ENCODE results near the gene NUP160.
"Not testable (repeated sequence)": the region's sequence is repeated elsewhere in the genome, so short reads cannot be mapped to it uniquely, and the experiment has no call there.

Gene NUP160

DNA sequence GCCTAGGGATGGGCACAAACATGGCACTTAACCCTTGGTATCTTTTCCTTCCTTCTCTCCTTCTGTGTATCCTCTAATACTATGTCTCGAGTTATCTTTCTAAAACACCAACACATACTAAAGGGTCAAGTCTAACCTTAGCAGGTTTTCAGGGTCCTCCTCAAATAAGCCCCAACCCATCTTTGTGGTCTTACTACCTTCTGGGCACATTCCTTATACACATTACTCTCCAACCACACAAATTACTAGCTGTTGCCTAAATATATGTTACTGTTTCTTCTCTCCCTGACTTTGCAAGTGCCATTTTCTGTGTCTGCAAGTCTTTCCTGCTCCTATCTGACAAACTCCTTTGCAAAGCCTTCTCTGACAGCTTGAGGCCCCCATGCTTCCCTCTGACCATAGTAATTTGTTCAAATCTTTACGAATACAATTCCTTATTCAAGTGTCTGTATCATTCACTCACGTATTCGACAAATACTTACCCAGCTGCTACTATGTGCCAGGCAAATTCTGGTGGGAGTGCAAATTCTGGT is 15.8 kb upstream of the NUP160 start:
- DNase-seq (ENCODE audit: low spot score) = no peak

DNA sequence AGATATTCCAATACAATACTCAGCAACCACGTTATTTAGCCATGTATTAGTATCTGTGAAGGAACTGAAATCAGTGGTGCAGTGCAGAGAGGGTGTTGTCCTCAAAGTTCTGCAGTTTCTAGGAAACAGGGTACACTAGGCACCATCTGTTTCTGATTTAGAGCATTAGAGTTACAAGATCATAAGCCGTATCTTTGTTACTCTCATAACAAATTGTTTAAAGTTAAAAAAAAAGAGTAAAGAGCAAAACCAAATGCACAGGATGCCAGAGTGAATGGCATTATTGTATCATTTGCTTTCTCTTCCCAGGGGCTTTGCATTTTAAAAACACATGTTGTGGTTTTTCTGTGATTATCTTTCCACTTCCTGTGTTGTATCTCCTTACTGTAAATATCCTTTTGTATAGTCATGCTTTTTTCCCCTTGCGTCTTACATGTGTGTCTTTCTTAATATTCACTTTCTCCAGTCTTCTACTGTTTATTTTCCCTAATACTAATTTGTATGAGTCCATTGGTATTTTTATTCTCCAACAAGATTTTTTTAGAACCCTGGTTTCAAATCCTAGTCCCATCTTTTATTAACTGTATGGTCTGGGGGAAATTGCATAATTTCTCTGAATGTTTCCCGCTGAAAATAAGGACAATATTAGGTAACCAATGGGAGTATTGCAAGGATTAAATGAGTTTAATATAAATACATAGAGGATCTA is 15.2 kb upstream of the NUP160 start:
- DNase-seq (ENCODE audit: low spot score) = peak; percentile 80

DNA sequence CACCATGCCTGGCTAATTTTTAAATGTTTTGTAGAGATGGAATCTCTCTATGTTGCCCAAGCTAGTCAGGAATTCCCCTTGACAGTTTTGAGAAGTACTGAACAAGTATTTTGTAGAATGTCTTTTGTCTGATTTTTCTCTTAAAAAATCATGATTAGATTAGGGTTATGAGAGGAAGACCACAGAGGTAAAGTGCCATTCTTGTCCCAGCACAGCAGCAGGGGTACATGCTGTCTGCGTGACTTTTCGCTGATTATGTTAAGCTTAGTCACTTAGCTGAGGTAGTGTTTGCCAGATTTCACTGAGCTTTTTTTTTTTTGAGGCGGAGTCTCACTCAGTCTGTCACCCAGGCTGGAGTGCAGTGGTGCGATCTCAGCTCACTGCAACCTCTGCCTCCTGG is 13.6 kb upstream of the NUP160 start:
- DNase-seq (ENCODE audit: low spot score) = peak; percentile 36

DNA sequence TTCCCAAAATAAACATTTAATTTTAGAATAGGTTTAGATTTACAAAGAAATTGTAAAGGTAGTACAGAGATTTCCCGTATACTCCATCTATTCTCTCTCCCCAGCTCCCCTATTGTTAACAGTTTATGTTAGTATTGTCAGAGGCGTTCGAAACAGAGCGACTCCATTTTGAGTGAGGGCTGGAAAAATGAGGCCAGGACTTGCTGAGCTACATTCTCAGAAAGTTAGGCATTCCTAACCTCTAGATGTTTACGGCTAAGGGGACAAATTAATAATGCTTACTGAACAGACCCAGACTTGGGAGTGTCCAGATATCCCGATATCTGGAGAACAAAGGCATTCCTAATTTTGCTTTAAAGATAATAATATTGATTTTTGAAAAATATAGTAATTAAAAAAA is 12.4 kb upstream of the NUP160 start:
- no peak for DNase-seq (ENCODE audit: low spot score)

DNA sequence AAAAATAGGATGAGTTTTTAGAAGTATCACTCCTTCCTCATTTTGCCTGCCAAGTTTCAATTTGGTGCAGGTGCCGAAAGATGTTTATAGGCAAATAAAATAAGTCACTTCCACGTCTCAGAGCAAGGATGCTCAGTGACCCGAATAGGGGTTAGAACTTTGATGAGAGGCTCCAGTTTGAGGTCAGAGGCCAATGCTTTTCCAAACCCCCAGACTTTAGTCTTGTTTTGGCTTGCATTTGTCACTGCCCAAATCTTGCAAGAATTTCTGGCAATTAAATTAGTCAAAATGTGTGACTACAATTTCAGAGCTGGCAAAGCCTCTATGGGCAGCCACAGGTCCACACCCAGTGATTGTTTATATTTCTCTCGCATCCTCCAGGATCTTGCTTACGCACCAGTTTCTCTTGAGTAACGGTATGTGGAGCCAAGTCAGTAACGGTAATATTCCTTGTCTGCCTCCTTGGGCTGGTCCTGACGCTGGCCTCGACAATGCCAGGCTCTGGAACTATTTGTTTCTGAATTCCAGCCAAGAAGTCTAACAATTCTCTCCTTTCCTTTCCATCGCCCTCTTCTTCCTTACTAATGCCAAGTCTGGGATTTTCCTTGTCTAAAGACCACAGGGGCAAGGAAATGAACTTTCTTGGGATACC is 9.9 kb upstream of the NUP160 start:
- DNase-seq (ENCODE audit: low spot score) = peak; percentile 93

DNA sequence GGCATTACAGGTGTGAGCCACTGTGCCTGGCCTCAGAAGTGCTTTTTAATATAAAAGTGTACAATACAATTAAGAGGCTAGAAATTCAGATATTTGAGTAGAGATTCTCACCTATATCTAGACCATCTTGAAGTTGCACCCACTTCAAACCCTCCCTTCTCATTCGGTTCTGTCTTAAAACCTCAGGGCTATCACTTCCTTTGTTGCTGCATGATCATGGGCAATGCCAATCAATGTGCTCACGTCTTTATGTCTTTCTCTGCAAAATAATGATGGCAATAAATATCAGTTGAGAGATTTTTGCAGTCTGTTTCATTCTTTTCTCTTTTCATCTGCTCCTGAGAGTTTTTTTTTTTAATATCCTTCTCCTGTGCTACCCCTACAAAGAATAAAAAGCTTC is 9.3 kb upstream of the NUP160 start:
- DNase-seq (ENCODE audit: low spot score) = no peak

DNA sequence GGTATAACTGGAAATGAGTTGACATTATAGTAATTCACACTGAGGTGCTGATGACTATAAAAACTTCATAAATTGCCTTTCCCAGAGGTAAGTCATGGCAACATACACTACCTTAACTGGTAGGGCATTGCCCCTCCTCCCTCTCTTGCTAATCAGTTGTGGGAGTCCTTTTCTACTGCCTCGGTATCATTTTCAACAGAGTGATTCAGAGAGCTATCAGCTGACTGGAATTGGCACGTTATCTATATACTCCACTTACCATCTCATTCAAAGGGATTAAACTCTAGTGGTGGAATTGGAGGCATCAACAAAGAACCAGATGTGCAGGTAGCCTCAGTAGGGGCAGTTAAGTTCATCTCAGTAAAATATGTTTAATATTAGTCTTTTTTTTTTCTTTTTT is 8.0 kb upstream of the NUP160 start:
- no peak for DNase-seq (ENCODE audit: low spot score)

DNA sequence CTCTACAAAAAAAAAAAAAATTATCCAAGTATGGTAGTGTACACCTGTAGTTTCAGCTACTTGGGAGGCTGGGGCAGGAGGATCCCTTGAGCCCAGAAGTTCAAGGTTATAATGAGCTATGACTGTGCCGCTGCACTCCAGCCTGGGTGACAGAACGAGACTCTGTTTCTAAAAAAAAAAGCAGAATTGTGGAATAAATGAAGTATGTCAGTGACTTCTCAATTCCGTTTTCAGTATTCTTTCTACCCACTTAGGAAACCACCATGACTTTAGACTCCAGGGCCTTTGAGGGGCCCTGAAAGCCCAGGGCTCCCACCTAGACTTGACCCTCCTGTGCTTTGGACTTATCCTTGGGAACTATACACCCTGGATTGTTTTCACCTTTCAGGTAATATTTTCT is 6.5 kb upstream of the NUP160 start:
- DNase-seq (ENCODE audit: low spot score) = peak; percentile 40

DNA sequence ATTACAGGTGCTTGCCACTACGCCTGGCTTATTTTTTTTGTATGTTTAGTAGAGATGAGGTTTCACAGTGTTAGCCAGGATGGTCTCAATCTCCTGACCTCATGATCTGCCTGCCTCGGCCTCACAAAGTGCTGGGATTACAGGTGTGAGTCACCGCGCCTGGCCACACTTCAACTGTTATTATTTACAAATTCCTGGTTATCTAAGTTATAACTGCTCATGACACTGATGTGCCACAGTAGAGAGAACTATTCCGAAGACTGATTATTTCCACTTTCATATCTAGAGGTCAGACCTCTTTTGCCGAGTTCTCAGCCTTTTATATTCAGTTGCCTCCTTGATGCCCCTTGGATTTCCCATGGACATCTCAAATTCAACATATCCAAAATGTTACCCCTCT is 3.9 kb upstream of the NUP160 start:
- DNase-seq (ENCODE audit: low spot score) = no peak

DNA sequence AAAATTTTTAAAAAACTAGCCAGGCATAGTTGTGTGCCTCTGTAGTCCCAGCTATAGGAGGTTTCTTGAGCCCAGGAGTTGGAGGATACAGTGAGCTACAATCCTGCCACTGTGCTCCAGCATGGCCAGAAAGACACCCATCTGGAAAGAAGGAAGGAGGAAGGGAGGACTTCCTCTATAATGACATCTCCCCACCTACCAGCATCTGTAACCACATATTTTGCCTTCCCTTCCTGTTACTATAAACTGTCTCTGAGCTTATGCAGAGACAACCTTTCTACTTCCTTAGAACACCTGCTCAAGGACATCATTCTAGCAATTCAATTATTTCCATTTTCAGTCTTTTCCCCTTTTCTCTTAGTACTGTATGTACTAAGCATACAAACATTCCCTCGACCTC is 2.2 kb upstream of the NUP160 start:
- DNase-seq (ENCODE audit: low spot score) = peak; percentile 71

DNA sequence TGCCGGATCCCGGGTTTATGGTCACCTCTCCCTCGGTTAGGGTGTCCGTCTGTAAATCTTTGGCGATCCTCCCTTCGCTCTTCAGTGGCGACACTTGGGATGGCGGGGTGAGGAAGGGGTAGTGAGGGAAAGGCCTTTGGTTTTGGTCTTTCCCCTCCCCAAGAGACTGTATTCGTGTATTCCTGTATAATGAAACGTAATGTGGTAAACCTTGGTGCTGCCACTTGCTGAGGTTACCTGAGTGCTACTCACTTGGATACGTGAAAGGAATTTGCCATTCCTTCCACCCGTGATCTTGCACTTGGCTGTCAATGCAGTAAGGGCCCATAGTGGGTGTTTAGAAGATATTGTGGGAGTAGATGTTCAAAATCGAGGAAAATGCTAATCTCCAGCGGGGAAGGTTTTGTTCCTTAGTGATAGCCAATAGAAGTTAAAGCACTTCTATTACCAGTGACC is 578 bp upstream of the NUP160 start:
- no peak for DNase-seq (ENCODE audit: low spot score)

DNA sequence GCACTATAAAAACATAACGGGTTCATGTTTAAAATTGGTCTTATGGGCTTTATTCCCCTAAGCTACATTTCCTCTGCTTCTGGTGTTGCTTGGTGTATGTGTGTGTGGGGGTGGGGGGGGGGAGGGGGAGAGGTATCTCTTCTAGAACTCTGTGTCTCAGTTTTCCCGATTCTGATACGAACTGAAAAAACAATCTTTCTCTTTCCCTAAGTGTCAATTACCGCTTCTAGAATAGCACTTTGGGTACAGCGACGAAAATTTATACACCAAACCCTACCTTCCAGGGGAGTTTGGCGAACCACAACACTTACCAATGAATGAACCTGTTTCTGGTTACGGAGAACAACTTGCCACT is 636 bp downstream of the NUP160 start:
- no peak for DNase-seq (ENCODE audit: low spot score)

DNA sequence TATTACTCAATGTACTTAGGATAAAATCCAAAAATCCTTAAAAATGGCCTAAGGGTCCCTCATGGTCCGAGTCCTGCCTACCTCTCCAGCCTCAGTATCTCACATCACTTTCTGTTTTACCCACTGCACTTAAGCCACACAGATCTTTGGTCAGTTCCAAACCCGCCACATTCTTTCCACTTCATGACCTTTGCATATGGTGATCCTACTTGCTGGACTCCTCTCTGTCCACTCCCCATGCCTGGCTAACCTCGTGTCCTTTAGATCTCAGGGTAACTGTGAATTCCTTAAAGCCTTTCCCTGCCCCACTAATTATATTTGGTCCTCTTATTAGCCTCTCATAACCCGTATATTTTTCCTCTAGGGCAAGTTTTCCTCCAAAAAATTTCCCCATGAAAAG is 1.2 kb downstream of the NUP160 start:
- no peak for DNase-seq (ENCODE audit: low spot score)

DNA sequence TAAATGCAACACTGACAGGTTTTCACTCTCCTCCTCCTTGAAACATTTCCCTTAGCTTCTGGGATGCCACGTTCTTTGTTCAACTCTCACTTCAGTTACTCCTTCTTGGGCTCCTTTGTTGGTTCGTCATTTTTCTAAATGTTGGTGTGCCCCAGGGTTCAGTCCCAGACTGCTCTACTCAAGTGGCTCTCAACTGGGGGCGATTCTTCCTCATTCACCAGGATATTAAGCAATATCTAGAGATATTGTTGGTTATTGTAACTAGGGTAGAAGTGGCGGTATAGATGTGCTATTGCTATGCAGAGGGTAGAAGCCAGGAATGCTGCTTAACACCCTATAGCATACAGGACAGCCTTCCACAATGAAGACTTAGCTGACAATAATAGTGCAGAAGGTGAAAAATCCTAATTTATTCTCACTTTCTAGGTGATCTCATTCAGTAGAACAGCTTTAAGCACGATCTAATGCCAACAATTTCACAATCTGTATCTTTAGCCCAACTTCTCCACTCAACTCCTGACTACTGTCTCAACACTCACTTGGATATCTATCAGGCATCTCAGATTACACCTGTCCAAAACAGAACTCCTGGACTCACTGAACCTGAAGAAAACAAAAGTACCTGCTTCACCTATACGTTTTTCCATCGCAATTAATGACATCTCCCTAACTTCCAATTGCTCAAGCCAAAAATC is 4.6 kb downstream of the NUP160 start:
- DNase-seq (ENCODE audit: low spot score) = no peak

DNA sequence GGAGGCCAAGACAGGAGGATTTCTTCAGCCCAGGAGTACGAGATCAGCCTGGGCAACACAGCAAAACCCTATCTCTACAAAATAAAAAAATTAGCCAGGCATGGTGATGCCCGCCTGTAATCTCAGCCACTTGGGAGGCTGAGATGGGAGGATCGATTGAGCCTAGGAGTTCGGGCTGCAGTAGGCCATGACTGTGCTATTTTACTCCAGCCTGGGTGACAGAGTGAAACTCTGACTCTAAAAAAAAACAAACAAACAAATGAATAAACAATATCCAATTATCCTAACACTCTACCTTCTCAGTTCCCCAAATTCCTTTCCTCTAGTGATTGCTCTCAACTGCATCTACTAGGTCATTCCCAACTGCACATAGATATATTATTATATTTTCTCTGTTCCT is 5.4 kb downstream of the NUP160 start:
- DNase-seq (ENCODE audit: low spot score) = no peak

DNA sequence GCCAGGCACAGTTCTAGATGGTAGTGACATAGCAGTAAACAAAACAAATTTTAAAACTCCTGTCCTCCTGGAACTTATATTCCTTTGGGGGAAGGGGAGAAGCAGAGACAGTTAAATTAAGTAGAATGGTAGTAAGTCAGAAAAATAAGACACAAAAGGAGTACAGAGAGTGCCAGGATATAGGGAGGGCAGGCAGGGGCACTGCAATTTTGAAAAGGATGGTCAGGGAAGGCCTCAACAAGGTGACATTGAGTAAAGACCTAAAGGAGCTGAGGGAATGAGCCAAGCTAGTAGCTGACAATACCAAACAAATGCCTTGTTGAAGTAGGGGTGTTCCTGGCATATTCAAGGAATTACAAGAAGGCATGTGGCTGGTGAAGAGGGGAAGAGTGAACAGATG is 10.2 kb downstream of the NUP160 start:
- no peak for DNase-seq (ENCODE audit: low spot score)

DNA sequence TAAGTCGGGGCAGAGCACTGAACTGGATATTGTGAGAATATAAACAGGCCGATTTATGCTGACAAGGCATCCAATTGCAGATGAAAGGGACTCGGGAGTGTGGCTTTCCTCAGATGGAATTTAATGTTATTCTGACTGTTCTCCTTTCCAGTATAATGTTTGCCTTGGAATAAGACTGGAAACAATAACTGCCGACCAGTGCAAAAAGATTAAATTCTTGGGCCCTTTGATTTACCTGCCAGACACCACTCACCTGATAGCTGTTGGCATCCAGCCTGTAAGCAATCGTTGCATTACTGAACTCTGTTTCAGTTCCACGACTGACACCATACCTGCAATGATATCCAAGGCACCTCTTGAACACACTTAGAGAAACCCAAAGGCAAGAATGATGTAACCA is 10.9 kb downstream of the NUP160 start:
- no peak for DNase-seq (ENCODE audit: low spot score)

DNA sequence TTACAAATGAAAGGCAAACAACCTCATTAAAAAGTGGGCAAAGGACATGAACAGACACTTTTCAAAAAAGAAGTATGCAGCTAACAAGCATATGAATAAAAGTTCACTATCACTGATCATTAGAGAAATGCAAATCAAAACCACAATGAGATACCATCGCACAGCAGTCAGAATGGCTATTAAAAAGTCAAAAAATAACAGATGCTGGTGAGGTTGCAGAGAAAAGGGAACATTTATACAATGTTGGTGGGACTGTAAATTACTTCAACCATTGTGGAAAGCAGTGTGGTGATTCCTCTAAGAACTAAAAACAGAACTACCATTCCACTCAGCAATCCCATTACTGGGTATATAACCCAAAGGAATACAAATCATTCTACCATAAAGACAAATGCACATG is 18.1 kb downstream of the NUP160 start:
- DNase-seq (ENCODE audit: low spot score) = not testable (repeated sequence)

DNA sequence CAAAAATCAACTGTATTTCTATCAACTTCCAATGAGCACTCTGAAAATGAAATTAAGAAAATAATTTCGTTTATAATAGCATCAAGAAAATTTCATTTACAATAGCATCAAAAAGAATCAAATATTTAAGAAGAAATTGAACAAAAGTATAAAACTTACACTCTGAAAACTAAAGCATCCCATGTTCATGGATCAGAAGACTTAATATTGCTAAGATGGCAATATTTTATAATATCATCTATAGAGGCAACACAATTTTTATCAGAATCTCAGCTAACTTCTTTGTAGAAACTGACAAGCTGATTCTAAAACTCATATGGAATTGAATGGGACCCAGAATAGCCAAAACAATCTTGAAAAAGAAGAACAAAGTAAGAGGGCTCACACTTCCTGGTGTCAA is 19.9 kb downstream of the NUP160 start:
- DNase-seq (ENCODE audit: low spot score) = no peak

DNA sequence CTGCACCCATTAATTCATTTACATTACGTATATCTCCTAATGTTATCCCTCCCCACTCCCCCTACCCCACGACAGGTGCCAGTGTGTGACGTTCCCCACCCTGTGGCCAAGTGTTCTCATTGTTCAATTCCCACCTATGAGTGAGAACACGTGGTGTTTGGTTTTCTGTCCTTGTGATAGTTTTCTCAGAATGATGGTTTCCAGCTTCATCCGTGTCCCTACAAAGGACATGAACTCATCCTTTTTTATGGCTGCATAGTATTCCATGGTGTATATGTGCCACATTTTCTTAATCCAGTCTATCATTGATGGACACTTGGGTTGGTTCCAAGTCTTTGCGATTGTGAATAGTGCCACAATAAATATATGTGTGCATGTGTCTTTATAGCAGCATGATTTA is 25.5 kb downstream of the NUP160 start:
- DNase-seq (ENCODE audit: low spot score) = not testable (repeated sequence)

DNA sequence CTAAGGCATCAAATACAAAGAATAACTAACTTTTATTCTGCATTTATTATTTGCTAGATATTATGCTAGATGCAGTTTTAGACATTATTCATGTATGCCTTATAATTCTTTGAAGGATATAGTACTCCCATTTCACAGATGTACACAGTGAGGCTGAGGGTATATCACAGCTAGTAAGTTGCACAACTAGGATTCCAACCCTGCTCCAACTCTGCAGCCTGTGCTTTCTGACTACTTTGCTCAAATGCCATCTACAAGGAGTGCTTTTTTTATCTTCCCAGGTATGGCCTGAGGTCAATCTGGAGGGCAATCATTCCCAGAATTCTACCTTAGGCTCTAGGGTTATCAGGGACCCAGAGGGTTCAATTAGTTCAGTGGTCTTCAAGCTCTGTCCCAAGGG is 28.4 kb downstream of the NUP160 start:
- DNase-seq (ENCODE audit: low spot score) = no peak

DNA sequence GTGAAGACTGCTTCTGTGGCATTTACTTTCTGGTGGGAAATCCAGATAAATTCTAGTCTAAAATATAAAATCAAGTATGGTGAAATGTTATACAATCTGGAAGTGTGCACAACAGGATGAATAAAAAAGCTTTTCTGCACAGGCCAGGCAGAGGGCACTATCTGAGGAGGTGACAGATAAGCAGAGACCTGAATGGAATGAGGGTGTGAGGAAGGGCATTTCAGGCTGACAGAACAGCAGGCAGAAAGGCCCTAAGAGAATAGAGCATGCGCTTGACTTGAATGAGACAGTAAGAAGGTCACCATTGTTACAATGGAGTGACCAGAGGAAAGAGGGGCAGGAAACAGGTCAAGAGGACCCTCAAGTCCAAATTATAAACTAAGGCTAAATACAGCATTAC is 47.4 kb downstream of the NUP160 start:
- DNase-seq (ENCODE audit: low spot score) = no peak

DNA sequence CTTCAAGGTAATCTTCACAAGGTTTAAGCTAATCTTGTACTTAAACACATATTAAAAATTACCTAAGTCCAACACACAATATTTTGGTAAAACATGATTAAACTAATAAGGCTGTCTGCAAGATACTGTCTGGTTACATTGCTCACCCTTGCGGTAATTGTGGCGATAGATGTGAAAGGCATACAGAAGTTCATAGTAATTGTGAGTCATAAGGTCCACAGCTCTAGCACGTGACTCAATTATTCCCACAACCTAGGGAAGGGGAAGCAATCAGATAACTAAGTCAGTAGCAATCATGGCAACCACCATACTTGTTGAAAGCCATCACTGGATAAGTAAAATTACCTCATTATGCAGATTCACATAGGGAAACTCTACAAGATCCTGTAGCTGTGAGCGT is 50.5 kb downstream of the NUP160 start:
- no peak for DNase-seq (ENCODE audit: low spot score)

All from NAMALWA (cell line).